AG09309 (cell line): Measurements from ENCODE around the gene IGF1R.
A peak's percentile ranks its signal among the peaks of the same experiment; 100 is the strongest.

ENCODE experiments used
- DNase-seq: peaks from one replicate; pipeline ENCODE4 v3.0.0-alpha.2; 2010; ENCODE audit warnings: low read depth
- H3K4me3 ChIP-seq: 2 replicates; pipeline ENCODE4 v1.5.1; 2011; ENCODE audit warnings: mild to moderate bottlenecking, low read depth, low read length, moderate library complexity; ENCODE audit not compliant: control insufficient read depth
- CTCF ChIP-seq: IDR thresholded peaks from 2 replicates; pipeline ENCODE4 v1.5.1; 2011; ENCODE audit warnings: mild to moderate bottlenecking, low read depth, low read length, inconsistent platforms; ENCODE audit not compliant: insufficient read depth, control insufficient read depth; ENCODE audit errors: missing control alignments

The IGF1R gene

GRCh38 chr15:98647774-98648653 lies at the start of gene IGF1R:
Gene IGF1R (plus strand): TSS chr15:98648539. CDS start chr15:98649582, 1,043 bp downstream.
- TF ChIP-seq CTCF = no peak
- H3K4me3 ChIP-seq = peak within 1 kb of the TSS; percentile 99
- DNase-seq = peak; percentile 41

- DNase-seq = peak; percentile 4
- H3K4me3 ChIP-seq = peak overlapping the region; percentile 53
- TF ChIP-seq CTCF = no peak
Measured at GRCh38 chr15:98599909-98600691, 48.2 kb upstream of the IGF1R start.

DNA sequence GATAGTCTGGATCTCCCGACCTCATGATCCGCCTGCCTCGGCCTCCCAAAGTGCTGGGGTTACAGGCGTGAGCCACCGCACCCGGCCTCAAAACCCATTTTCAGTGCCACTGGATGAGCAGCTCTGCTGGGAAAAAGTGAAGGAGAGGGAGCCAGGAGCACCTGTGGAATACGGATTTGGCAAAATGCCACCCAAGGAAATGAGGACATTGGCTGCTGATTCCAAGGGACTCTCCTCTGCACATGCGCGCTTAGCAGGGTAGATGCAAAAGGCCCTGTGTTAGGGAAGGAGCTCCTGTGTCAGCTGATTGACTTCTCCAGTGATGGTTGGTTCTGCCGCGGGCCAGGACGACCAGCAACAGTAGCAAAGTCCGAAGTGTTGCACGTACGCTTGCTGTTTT lies 43.4 kb upstream of the IGF1R start:
- DNase-seq = no peak
- TF ChIP-seq CTCF = no peak
- H3K4me3 ChIP-seq = no peak overlapping the region

- DNase-seq = peak; percentile 5
- TF ChIP-seq CTCF = no peak
- no peak overlapping the region for H3K4me3 ChIP-seq
Measured at GRCh38 chr15:98609144-98609852, 39.0 kb upstream of the IGF1R start.

DNA sequence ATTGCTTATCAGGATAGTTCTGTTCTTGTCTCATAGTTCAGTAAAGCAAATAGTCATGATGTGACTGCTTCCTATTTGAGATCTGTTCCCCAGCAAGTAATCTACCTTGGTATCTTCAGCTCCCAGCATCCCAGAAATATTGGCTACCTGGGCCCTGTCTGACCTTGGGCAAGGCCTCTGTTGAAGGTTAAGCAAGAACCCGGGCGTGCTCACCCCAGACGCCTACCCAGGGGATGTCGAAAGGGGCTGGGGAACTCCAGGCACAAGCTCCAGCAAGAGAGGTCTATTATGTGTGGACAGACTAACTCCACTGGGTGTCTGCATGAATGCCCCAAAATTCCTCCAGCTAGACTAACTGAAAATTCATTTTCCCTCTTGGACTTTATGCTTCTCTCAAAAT lies 37.3 kb upstream of the IGF1R start:
- no peak for DNase-seq
- no peak overlapping the region for H3K4me3 ChIP-seq
- TF ChIP-seq CTCF = no peak

DNA sequence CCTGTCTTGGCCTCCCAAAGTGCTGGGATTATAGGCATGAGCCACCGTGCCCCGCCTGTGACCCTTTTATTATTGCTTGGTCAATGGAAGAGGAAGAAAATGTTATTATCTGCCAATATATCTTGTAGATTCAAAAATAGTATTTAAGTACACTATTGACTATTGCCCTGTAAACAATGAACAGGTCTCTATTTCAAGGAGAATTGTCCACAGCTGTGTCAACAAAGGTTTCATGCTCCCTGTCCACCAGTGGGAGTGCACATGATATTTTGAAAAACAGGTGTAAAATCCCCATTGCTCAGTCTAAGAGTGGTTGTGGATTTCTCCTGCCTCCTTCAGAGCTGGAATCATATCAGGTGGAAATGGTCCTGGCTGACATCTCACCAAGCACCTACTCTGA lies 36.5 kb upstream of the IGF1R start:
- DNase-seq = no peak
- H3K4me3 ChIP-seq = no peak overlapping the region
- no peak for TF ChIP-seq CTCF
